ENCODE results near the gene CYTH4.

Gene CYTH4

GRCh38 chr22:37259540-37260029 lies 22.7 kb upstream of the CYTH4 start:
- H3K4me3 ChIP-seq (replicated peaks in 1 of 2; ENCODE audit: low read depth in 2 of 2, low read length in 2 of 2), result no peak overlapping the region
- peak; percentile 65 to 70 for DNase-seq (ENCODE audit: low read depth in 2 of 2)
- peak; percentile 75 for TF ChIP-seq CTCF (IDR thresholded peaks at IDR 0.05; ENCODE audit: low read depth, low read length)

- H3K4me3 ChIP-seq (replicated peaks in 1 of 2; ENCODE audit: low read depth in 2 of 2, low read length in 2 of 2), result no peak overlapping the region
- no peak for DNase-seq (ENCODE audit: low read depth in 2 of 2)
- no peak for TF ChIP-seq CTCF (IDR thresholded peaks at IDR 0.05; ENCODE audit: low read depth, low read length)
These were observed 22.0 kb upstream of the CYTH4 start for GRCh38 chr22:37260155-37260795.

GRCh38 chr22:37260901-37261336 lies 21.4 kb upstream of the CYTH4 start:
- peak; percentile 71 to 72 for DNase-seq (ENCODE audit: low read depth in 2 of 2)
- H3K4me3 ChIP-seq (replicated peaks in 1 of 2; ENCODE audit: low read depth in 2 of 2, low read length in 2 of 2), result no peak overlapping the region
- peak; percentile 92 for TF ChIP-seq CTCF (IDR thresholded peaks at IDR 0.05; ENCODE audit: low read depth, low read length)

GRCh38 chr22:37262346-37262745 lies 20.0 kb upstream of the CYTH4 start:
- no peak overlapping the region for H3K4me3 ChIP-seq (replicated peaks in 1 of 2; ENCODE audit: low read depth in 2 of 2, low read length in 2 of 2)
- no peak for DNase-seq (ENCODE audit: low read depth in 2 of 2)
- no peak for TF ChIP-seq CTCF (IDR thresholded peaks at IDR 0.05; ENCODE audit: low read depth, low read length)

- no peak for TF ChIP-seq CTCF (IDR thresholded peaks at IDR 0.05; ENCODE audit: low read depth, low read length)
- H3K4me3 ChIP-seq (replicated peaks in 1 of 2; ENCODE audit: low read depth in 2 of 2, low read length in 2 of 2), result no peak overlapping the region
- DNase-seq (ENCODE audit: low read depth in 2 of 2), result no peak
These were observed 18.1 kb upstream of the CYTH4 start for GRCh38 chr22:37263966-37264887.

GRCh38 chr22:37266581-37267134 lies 15.7 kb upstream of the CYTH4 start:
- DNase-seq (ENCODE audit: low read depth in 2 of 2), result no peak
- peak overlapping the region in 1 of 2 donors; percentile 52 for H3K4me3 ChIP-seq (replicated peaks in 1 of 2; ENCODE audit: low read depth in 2 of 2, low read length in 2 of 2)
- TF ChIP-seq CTCF (IDR thresholded peaks at IDR 0.05; ENCODE audit: low read depth, low read length), result no peak
